GM12878 (cell line): ENCODE results near the gene ACACB. TPM values are rescaled to one million over a fixed set of nuclear protein-coding genes. Genes with fewer than 3 reads are reported as not detected.

Experiments
- ATAC-seq: fragments of 200-7000 bp; cut with Tn5 transposase; 3 replicates; pipeline ENCODE4 v1.9.1; 2020; ENCODE audit warnings: mild to moderate bottlenecking, moderate library complexity
- BruUV-seq: library from RNA; stranded (reverse); fragments of 400-500 nt; replicated peaks from 2 replicates; lab custom pipeline; 2021; lab: Mats Ljungman, UMichigan
- CTCF ChIA-PET: fragments of 300-600 bp; sonication (Branson Sonifier 250); formaldehyde crosslinking; extraction: SDS; loops from one replicate; lab custom pipeline; 2021; ENCODE audit warnings: inconsistent platforms; lab: Yijun Ruan, JAX
- POLR2A ChIA-PET: fragments of 350-600 bp; formaldehyde crosslinking; extraction: SDS; loops from one replicate; lab custom pipeline; 2021; ENCODE audit warnings: inconsistent platforms; lab: Charles Lee
- RAD21 ChIA-PET: fragments of 300-600 bp; sonication (Branson Sonifier 250); formaldehyde crosslinking; loops from one replicate; lab custom pipeline; 2023; ENCODE audit warnings: antibody characterized with exemption; ENCODE audit not compliant: unreplicated experiment; lab: Charles Lee
- SMC1A ChIA-PET: fragments of 300-600 bp; sonication (Branson Sonifier 250); formaldehyde crosslinking; loops from one replicate; lab custom pipeline; 2023; ENCODE audit not compliant: unreplicated experiment, uncharacterized antibody; lab: Charles Lee
- DNase-seq: peaks from one replicate; pipeline ENCODE4 v3.0.0-alpha.2; 2011; ENCODE audit warnings: low read depth, low spot score
- FAIRE-seq: peaks from 3 replicates; lab custom pipeline; 2011; peaks lifted over from hg19 to GRCh38; lab: Jason Lieb, UNC
- H2AFZ ChIP-seq: 2 replicates; pipeline ENCODE4 v1.6.0; 2011; ENCODE audit warnings: low read depth, low read length, control low read depth; ENCODE audit not compliant: control insufficient read depth
- H3K27ac ChIP-seq: 2 replicates; pipeline ENCODE4 v1.5.1; 2011; ENCODE audit warnings: control low read depth; ENCODE audit not compliant: control insufficient read depth, insufficient read depth
- H3K27me3 ChIP-seq, 2 experiments: replicated peaks in 1 of 2; 2 replicates each; pipeline versions ENCODE4 v1.6.0 to v1.6.1; 2011; ENCODE audit warnings: low read length in 1 of 2; ENCODE audit not compliant: control insufficient read depth in 2 of 2, insufficient read depth in 2 of 2
- H3K36me3 ChIP-seq, 2 experiments: 2 replicates each; pipeline ENCODE4 v1.5.1; 2011; ENCODE audit warnings: low read length in 1 of 2; ENCODE audit not compliant: control insufficient read depth in 2 of 2, insufficient read depth in 2 of 2
- H3K4me1 ChIP-seq: 2 replicates; pipeline ENCODE4 v1.6.1; 2011; ENCODE audit warnings: mild to moderate bottlenecking, low read length, moderate library complexity, mixed read lengths; ENCODE audit not compliant: control insufficient read depth, insufficient read depth
- H3K4me2 ChIP-seq: 2 replicates; pipeline ENCODE4 v1.6.0; 2011; ENCODE audit warnings: control low read depth; ENCODE audit not compliant: control insufficient read depth, insufficient read depth
- H3K4me3 ChIP-seq: fragments of 200-600 bp; sonication (generic); 2 replicates; pipeline ENCODE4 v1.5.1; 2016
- H3K79me2 ChIP-seq: 2 replicates; pipeline ENCODE4 v1.6.0; 2011; ENCODE audit warnings: low read length; ENCODE audit not compliant: control insufficient read depth, insufficient read depth
- H3K9ac ChIP-seq: 2 replicates; pipeline ENCODE4 v1.8.0; 2011; ENCODE audit warnings: low read length, control low read depth, mixed read lengths; ENCODE audit not compliant: control insufficient read depth, insufficient read depth
- H3K9me3 ChIP-seq: replicated peaks from 3 replicates; pipeline ENCODE4 v1.5.1; 2011; ENCODE audit warnings: mild to moderate bottlenecking, low read length; ENCODE audit not compliant: control insufficient read depth, insufficient read depth
- H4K20me1 ChIP-seq: 2 replicates; pipeline ENCODE4 v1.6.0; 2011; ENCODE audit not compliant: control insufficient read depth, insufficient read depth
- CHD1 ChIP-seq: IDR thresholded peaks from 2 replicates; pipeline ENCODE4 v1.6.1; 2012; ENCODE audit warnings: low read depth, low read length, improper control_type of control experiment
- EGR1 ChIP-seq, 2 experiments: IDR thresholded peaks; 1 replicate in 1 of 2; 2 replicates in 1 of 2; pipeline ENCODE4 v1.6.1; 2011 to 2012; ENCODE audit warnings: low read depth in 2 of 2, low read length in 2 of 2, borderline replicate concordance in 1 of 2, mild to moderate bottlenecking in 1 of 2, moderate library complexity in 1 of 2
- FOS ChIP-seq: IDR thresholded peaks from 3 replicates; pipeline ENCODE4 v1.6.1; 2011; ENCODE audit warnings: borderline replicate concordance; ENCODE audit not compliant: insufficient read length; ENCODE audit errors: extremely low read depth
- HDAC6 ChIP-seq: fragments of 200-600 bp; sonication (generic); IDR thresholded peaks from one replicate; pipeline ENCODE4 v1.8.0; 2017; ENCODE audit warnings: antibody characterized with exemption; ENCODE audit not compliant: unreplicated experiment
- IRF4 ChIP-seq: IDR thresholded peaks from 2 replicates; pipeline ENCODE4 v1.6.1; 2011; ENCODE audit warnings: low read depth, low read length
- LARP7 ChIP-seq: fragments of 450-650 bp; IDR thresholded peaks from 2 replicates; pipeline ENCODE4 v1.6.1; 2017; ENCODE audit warnings: mild to moderate bottlenecking
- MXI1 ChIP-seq: fragments of 150-350 bp; IDR thresholded peaks from 2 replicates; pipeline ENCODE4 v1.6.1; 2011; ENCODE audit warnings: low read depth, mild to moderate bottlenecking, inconsistent platforms, low read length, improper control_type of control experiment
- RCOR1 ChIP-seq: conservative IDR thresholded peaks from 2 replicates; pipeline ENCODE4 v1.6.1; 2012; ENCODE audit warnings: low read depth, low read length, improper control_type of control experiment
- TCF7 ChIP-seq: IDR thresholded peaks from 2 replicates; pipeline ENCODE4 v1.6.1; 2014; ENCODE audit warnings: antibody characterized with exemption, borderline replicate concordance
- ZNF217 ChIP-seq: fragments of 450-650 bp; IDR thresholded peaks from 2 replicates; pipeline ENCODE4 v1.6.1; 2017; ENCODE audit warnings: antibody characterized with exemption, mild to moderate bottlenecking
- ZNF384 ChIP-seq: IDR thresholded peaks from 2 replicates; pipeline ENCODE4 v1.6.1; 2012; ENCODE audit warnings: low read depth, mild to moderate bottlenecking, low read length, improper control_type of control experiment, borderline replicate concordance
- WGBS: methylation state at CpG from one replicate; pipeline ENCODE4 v1.1.6; 2016; ENCODE audit warnings: low lambda C conversion rate; ENCODE audit not compliant: insufficient replicate concordance, insufficient coverage; ENCODE audit errors: missing lambda C conversion rate; 5-methylcytosine and 5-hydroxymethylcytosine counted together
- in situ Hi-C: fragments of 300-500 bp; cut with MboI; formaldehyde crosslinking; loops from 9 replicates; pipeline ENCODE4 v1.14.3; 2018; ENCODE audit warnings: mixed read lengths
- intact Hi-C: fragments of 100-400 bp; cut with micrococcal nuclease; formaldehyde crosslinking; loops from one replicate; pipeline ENCODE4 v1.14.2; 2022; ENCODE audit not compliant: unreplicated experiment
- polyA plus RNA-seq, 11 experiments: library from polyadenylated mRNA; depleted of rRNA in 4 of 11; unstranded in 6 of 11; stranded (reverse) in 5 of 11; fragments of >200 nt; fragmentation: Nextera tagmentation in 4 of 11; fragmentation: Illumina TruSeq in 1 of 11; extraction: Ambion mirVana in 4 of 11; extraction: Trizol in 1 of 11; gene quantifications; 1 replicate in 1 of 11; 2 replicates in 10 of 11; pipeline versions ENCODE4 v1.2.1 to v1.2.3, GENCODE V29; 2011 to 2016; ENCODE audit warnings: inconsistent platforms in 2 of 11, missing spikeins in 2 of 11, low read depth in 1 of 11
- total RNA-seq, 4 experiments: library from RNA; depleted of rRNA in 3 of 4; stranded (reverse); fragments of >200 nt in 3 of 4; fragmentation: Illumina TruSeq in 1 of 4; extraction: Trizol in 1 of 4; gene quantifications; 2 replicates each; pipeline versions ENCODE4 v1.2.1 to v1.2.3, GENCODE V29; 2013 to 2021
- TF ChIP-seq, protein P1 (sequence below): fragments of 450-650 bp; IDR thresholded peaks from 2 replicates; pipeline ENCODE4 v1.6.1; 2017; ENCODE audit warnings: antibody characterized with exemption, mild to moderate bottlenecking, moderate library complexity
- TF ChIP-seq, protein P2 (sequence below): fragments of 450-650 bp; IDR thresholded peaks from 2 replicates; pipeline ENCODE4 v1.6.1; 2018; ENCODE audit warnings: mild to moderate bottlenecking, low read depth, moderate library complexity; ENCODE audit not compliant: partially characterized antibody
- TF ChIP-seq, protein P3 (sequence below): IDR thresholded peaks from 2 replicates; pipeline ENCODE4 v1.6.1; 2011; ENCODE audit warnings: borderline replicate concordance, low read depth, mild to moderate bottlenecking, moderate library complexity, low read length; ENCODE audit not compliant: insufficient read depth, poor library complexity, severe bottlenecking

The ACACB gene
- total and polyA plus RNA-seq, 10 of the 15 experiments (the other 5 are each of a cell fraction or from before 2014, with no cell fraction given): 0.05 to 1.9 (median 0.38) TPM; not detected in 2

DNA sequence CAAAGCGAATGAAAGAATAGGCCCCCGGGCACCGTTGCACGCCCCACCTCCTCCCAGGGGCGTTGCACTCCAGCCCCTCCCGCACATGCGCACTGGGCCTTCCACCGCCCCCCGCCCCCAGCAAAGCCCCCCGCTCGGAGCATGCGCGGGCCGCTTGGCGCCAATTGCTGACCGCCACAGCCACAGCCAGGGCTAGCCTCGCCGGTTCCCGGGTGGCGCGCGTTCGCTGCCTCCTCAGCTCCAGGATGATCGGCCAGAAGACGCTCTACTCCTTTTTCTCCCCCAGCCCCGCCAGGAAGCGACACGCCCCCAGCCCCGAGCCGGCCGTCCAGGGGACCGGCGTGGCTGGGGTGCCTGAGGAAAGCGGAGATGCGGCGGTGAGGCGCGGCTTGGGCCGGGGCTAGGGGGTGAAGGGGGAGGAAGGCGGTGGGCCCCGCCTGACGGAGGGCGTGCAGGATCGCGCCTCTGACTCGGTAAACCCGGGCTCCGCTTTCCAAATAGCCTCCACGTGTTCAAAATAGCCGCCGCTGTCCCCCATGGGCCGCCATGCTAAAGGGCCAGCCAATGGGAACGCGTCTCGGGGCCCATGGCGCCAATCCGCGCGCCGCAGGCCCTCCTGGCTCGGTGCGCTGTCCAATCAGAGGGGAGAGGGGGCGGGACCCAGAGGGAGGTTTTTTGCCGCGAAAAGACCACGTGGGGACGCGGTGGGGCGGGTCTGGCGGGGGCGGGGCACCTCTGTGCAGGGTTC, 18.8 kb upstream of the ACACB start, which contains the start of gene UNG:
Gene UNG (plus strand): TSS at position 163 of the 748 bp plus-strand sequence. CDS start 83 bp downstream, at position 246.
- Histone ChIP-seq H3K4me1 (peaks cover 4% of the 10 kb centered on the region), H3K4me3 (peak within 1 kb of the TSS; percentile 82), H2AFZ (peak within 1 kb of the TSS; percentile 86), H3K36me3 (peaks cover 2 to 5% of the 10 kb centered on the region in 2 experiments; a peak in 3 of 4 replicates), H3K79me2 (peaks cover 21% of the 10 kb centered on the region), H3K4me2 (peak within 1 kb of the TSS; percentile 84), H3K27ac (peak within 1 kb of the TSS; percentile 47), H3K9ac (peak within 1 kb of the TSS; percentile 78), H3K9me3 (no peaks in the 10 kb centered on the region), H3K27me3 (no peaks in the 10 kb centered on the region), H4K20me1 (no peaks in the 10 kb centered on the region)
- CTCF ChIA-PET: interaction anchor here (1.4 to 3.5 kb wide), 3 partner anchors 14 to 585 kb away, joined by 3 to 19 read pairs (median 3); no protein-coding TSS in a partner anchor
- peak; percentile 52 for FAIRE-seq
- RAD21 ChIA-PET: interaction anchor here (1.1 kb wide), 1 partner anchor 271 kb away, joined by 3 read pairs; no protein-coding TSS in a partner anchor
- intact Hi-C loops (loop anchor here (10.0 kb wide), 1 partner anchor 463 kb away; the partner anchor contains the start of gene SELPLG), in situ Hi-C loops (loop anchor here (10.0 kb wide), 2 partner anchors 433 to 463 kb away; partner anchors contain the start of gene SELPLG)
- POLR2A ChIA-PET: interaction anchor here (0.6 kb wide), 1 partner anchor 278 kb away, joined by 3 read pairs; no protein-coding TSS in a partner anchor
- no TSS peak for BruUV-seq
- peak; percentile 72 for DNase-seq
- WGBS: under 1% methylated on average over 37 of the region's 71 CpGs
- peak; percentile 97 for ATAC-seq
- SMC1A ChIA-PET: interaction anchor here (0.6 to 1.2 kb wide), 2 partner anchors 43 to 147 kb away, joined by 3 to 4 read pairs; no protein-coding TSS in a partner anchor
- TF ChIP-seq CHD1: no peak
- TF ChIP-seq LARP7: no peak
- peak; percentile 97 for TF ChIP-seq MXI1
- TF ChIP-seq HDAC6: no peak
- no peak for TF ChIP-seq TCF7
- 0 out of 2 replicates have a peak, but pooled peaks have one; percentile 22 for TF ChIP-seq RCOR1
- TF ChIP-seq, protein P1, sequence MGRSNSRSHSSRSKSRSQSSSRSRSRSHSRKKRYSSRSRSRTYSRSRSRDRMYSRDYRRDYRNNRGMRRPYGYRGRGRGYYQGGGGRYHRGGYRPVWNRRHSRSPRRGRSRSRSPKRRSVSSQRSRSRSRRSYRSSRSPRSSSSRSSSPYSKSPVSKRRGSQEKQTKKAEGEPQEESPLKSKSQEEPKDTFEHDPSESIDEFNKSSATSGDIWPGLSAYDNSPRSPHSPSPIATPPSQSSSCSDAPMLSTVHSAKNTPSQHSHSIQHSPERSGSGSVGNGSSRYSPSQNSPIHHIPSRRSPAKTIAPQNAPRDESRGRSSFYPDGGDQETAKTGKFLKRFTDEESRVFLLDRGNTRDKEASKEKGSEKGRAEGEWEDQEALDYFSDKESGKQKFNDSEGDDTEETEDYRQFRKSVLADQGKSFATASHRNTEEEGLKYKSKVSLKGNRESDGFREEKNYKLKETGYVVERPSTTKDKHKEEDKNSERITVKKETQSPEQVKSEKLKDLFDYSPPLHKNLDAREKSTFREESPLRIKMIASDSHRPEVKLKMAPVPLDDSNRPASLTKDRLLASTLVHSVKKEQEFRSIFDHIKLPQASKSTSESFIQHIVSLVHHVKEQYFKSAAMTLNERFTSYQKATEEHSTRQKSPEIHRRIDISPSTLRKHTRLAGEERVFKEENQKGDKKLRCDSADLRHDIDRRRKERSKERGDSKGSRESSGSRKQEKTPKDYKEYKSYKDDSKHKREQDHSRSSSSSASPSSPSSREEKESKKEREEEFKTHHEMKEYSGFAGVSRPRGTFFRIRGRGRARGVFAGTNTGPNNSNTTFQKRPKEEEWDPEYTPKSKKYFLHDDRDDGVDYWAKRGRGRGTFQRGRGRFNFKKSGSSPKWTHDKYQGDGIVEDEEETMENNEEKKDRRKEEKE: no peak
- TF ChIP-seq FOS: peak; percentile 95
- TF ChIP-seq, protein P2, sequence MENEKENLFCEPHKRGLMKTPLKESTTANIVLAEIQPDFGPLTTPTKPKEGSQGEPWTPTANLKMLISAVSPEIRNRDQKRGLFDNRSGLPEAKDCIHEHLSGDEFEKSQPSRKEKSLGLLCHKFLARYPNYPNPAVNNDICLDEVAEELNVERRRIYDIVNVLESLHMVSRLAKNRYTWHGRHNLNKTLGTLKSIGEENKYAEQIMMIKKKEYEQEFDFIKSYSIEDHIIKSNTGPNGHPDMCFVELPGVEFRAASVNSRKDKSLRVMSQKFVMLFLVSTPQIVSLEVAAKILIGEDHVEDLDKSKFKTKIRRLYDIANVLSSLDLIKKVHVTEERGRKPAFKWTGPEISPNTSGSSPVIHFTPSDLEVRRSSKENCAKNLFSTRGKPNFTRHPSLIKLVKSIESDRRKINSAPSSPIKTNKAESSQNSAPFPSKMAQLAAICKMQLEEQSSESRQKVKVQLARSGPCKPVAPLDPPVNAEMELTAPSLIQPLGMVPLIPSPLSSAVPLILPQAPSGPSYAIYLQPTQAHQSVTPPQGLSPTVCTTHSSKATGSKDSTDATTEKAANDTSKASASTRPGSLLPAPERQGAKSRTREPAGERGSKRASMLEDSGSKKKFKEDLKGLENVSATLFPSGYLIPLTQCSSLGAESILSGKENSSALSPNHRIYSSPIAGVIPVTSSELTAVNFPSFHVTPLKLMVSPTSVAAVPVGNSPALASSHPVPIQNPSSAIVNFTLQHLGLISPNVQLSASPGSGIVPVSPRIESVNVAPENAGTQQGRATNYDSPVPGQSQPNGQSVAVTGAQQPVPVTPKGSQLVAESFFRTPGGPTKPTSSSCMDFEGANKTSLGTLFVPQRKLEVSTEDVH: peak; percentile 98
- TF ChIP-seq EGR1 (IDR thresholded peaks at IDR 0.05; ENCODE audit: borderline replicate concordance in 1 of 2, low read depth in 2 of 2, low read length in 2 of 2): peak in 1 of 2 experiments; percentile 66; a peak in 1 of 3 replicates
- no peak for TF ChIP-seq ZNF384
- TF ChIP-seq, protein P3, sequence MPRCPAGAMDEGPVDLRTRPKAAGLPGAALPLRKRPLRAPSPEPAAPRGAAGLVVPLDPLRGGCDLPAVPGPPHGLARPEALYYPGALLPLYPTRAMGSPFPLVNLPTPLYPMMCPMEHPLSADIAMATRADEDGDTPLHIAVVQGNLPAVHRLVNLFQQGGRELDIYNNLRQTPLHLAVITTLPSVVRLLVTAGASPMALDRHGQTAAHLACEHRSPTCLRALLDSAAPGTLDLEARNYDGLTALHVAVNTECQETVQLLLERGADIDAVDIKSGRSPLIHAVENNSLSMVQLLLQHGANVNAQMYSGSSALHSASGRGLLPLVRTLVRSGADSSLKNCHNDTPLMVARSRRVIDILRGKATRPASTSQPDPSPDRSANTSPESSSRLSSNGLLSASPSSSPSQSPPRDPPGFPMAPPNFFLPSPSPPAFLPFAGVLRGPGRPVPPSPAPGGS: peak; percentile 44
- no peak for TF ChIP-seq IRF4
- no peak for TF ChIP-seq ZNF217
